NCI-H2081 (cell line): Measurements from ENCODE around the gene CCDC33.

Experiments
- DNase-seq, 2 experiments: peaks; one replicate each; lab custom pipeline; 2025; lab: John Stamatoyannopoulos, UW

The CCDC33 gene

GRCh38 chr15:74208901-74209559 is 27.1 kb upstream of the CCDC33 start:
- DNase-seq, result peak; percentile 60 to 66

GRCh38 chr15:74209560-74209958 is 26.6 kb upstream of the CCDC33 start:
- peak in 1 of 2 experiments; percentile 45 for DNase-seq

- no peak for DNase-seq
Observed at GRCh38 chr15:74209997-74210671, 26.0 kb upstream of the CCDC33 start.

- DNase-seq, result no peak
Observed at GRCh38 chr15:74210729-74211128, 25.4 kb upstream of the CCDC33 start.

GRCh38 chr15:74211656-74212055 is 24.5 kb upstream of the CCDC33 start:
- no peak for DNase-seq

GRCh38 chr15:74212494-74212893 is 23.6 kb upstream of the CCDC33 start:
- no peak for DNase-seq

- no peak for DNase-seq
Observed at GRCh38 chr15:74213858-74214284, 22.3 kb upstream of the CCDC33 start.

- DNase-seq, result no peak
Observed at GRCh38 chr15:74214324-74215021, 21.7 kb upstream of the CCDC33 start.

GRCh38 chr15:74215958-74216357 is 20.2 kb upstream of the CCDC33 start:
- DNase-seq, result no peak

GRCh38 chr15:74216949-74217348 is 19.2 kb upstream of the CCDC33 start:
- DNase-seq, result no peak

GRCh38 chr15:74217907-74218885 is 17.9 kb upstream of the CCDC33 start:
- DNase-seq, result no peak

GRCh38 chr15:74220475-74221248 is 15.5 kb upstream of the CCDC33 start:
- DNase-seq, result peak in 1 of 2 experiments; percentile 17

- DNase-seq, result peak in 1 of 2 experiments; percentile 31
Observed at GRCh38 chr15:74221399-74222239, 14.5 kb upstream of the CCDC33 start.

GRCh38 chr15:74222240-74223119 is 13.6 kb upstream of the CCDC33 start:
- peak; percentile 62 to 64 for DNase-seq

GRCh38 chr15:74225928-74226327 is 10.2 kb upstream of the CCDC33 start:
- no peak for DNase-seq

- DNase-seq, result no peak
Observed at GRCh38 chr15:74226761-74227540, 9.2 kb upstream of the CCDC33 start.

GRCh38 chr15:74227968-74228722 is 8.0 kb upstream of the CCDC33 start:
- DNase-seq, result peak; percentile 54 to 79

- DNase-seq, result peak; percentile 67 to 79
Observed at GRCh38 chr15:74228723-74229081, 7.4 kb upstream of the CCDC33 start.
